HG03108 (cell line): ENCODE results near the gene RBP5.

ENCODE experiments used
- ATAC-seq: cut with Tn5 transposase; IDR thresholded peaks from one replicate; pipeline ENCODE4 v1.9.1; 2021; ENCODE audit warnings: moderate library complexity; ENCODE audit not compliant: unreplicated experiment

RBP5 gene

DNA sequence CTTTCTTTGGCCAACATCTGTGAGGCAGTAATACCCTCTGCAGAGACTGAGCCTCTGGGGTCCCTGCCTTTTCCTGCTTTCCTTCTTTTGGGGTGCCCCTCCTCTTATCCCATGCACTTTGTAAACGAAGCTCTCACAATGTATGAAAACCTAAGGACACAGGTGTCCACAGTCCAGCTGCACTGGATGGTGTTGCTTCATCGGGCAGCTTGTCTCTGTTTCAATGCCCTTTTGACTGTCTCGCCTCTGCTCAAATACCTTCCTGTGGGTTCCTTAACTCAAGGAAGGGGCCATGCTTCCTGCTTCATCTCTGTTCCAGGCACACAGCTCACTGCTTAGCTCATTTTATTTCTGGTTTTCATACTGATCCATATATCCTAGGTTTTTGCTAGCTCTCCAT is 26.1 kb downstream of the RBP5 start:
- ATAC-seq: no peak

DNA sequence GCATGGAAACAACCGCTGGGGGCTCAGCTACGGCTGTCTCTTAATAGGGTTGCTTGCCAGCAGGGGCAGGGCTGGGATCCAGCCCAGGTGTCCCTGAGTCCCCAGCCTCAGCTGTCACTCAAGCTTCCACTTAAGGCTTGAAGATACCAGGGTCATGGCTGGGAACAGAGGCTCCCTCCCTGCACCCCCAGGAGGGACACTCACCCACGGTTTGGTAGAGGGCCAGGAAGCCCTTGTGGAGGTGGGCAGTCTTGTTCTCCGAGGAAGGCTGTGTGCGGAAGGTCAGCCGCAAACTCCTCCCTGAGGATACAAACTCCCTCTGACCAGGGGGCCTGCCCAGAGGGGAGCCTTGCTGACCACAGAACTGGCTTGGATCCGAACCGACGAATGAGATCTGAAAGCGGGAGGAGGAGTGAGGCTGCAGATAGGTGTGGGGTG is 27.0 kb downstream of the RBP5 start:
- ATAC-seq: no peak

DNA sequence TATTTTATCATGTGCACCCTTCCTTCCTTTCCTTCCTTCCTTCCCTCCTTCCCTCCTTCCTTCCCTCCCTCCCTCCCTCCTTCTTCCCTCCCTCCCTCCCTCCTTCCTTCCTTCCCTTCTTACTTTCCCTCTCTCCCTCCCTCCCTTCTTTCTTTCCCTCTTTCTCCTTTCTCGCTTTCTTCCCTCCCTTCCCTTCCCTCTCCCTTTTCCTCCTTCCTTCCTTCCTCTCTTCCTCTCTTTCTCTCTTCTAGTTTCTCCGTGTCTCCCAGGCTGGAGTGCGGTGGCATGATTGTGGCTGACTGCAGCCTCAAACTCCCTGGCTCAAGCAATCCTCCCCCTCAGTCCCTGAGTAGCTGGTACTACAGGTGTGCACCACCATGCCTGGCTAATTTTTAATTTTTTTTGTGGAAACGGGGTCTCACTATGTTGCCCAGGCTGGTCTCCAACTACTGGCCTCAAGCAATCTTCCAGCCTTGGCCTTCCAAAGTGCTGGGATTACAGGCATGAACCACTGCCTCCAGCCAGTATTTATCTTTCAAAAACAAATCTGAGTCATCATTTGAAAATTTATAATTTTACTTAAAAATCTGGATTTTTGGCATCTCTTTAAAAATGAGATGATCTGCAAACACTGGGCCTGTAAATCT is 27.5 kb downstream of the RBP5 start:
- ATAC-seq: no peak

DNA sequence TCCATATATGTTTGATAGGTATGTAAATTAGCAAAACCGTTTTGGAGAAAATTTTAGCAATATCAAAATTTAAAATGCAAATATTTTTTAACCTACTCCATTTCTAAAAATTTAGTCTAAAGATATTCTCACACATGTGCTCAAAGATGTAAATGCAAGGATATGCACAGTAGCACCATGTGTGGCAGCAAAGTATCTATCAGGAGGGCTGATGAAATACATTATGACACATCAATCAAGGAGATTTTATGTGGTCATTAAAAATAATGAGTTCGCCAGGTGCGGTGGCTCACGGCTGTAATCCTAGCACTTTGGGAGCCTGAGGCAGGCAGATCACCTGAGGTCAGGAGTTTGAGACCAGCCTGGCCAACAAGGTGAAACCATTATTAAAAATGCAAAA is 28.4 kb downstream of the RBP5 start:
- no peak for ATAC-seq

DNA sequence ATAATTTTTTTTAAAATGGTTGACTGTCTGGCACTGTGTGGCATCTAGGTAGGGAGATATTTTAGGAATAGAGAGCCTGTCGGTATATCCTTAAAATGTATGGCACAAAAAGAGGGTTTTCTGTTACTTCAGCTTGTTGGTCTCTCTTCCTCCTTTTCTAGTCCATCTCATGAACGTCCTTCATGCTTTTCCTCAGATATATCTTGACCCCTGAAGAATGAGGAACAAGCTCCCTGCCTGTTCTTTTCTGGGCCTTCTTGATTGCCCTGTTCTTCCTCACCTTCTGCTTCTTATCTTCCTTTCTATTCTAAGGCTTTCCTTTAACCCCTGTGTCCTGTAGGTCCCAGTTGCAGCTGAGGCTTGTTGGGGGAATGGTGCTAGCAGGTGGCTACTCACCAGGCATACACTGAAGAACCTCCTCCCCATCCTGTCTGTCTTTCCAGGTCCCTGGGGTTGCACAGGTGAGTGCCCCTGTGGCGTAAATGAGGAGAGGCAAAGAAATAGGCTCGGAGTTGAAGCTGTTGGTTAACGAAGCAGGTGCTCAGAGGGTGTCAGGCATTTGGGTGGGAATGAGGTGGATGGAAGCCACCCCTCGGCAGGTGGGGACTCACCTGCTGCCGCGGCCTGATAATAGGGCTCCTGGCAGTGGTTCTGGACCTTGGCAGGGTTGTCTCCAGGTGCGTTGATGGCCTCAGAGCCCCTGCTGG is 29.2 kb downstream of the RBP5 start:
- ATAC-seq: no peak

DNA sequence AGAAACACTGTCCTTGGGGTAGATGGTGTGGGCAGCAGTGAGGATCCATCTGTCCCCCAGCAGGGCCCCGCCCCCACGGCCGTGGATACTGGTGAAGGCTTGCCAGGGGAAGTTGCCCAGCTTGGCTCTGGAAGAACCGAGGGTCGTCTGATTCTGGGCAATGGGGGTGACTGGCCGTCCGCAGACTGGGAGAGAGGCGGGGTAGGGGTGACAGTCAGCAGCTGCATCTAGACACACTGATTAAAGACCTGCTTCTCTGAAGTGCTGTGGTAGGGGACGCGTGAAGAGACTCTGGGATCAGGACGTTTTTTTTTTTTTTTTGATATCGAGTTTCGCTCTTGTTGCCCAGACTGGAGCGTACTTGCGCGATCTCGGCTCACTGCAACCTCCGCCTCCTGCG is 31.7 kb downstream of the RBP5 start:
- ATAC-seq: no peak

DNA sequence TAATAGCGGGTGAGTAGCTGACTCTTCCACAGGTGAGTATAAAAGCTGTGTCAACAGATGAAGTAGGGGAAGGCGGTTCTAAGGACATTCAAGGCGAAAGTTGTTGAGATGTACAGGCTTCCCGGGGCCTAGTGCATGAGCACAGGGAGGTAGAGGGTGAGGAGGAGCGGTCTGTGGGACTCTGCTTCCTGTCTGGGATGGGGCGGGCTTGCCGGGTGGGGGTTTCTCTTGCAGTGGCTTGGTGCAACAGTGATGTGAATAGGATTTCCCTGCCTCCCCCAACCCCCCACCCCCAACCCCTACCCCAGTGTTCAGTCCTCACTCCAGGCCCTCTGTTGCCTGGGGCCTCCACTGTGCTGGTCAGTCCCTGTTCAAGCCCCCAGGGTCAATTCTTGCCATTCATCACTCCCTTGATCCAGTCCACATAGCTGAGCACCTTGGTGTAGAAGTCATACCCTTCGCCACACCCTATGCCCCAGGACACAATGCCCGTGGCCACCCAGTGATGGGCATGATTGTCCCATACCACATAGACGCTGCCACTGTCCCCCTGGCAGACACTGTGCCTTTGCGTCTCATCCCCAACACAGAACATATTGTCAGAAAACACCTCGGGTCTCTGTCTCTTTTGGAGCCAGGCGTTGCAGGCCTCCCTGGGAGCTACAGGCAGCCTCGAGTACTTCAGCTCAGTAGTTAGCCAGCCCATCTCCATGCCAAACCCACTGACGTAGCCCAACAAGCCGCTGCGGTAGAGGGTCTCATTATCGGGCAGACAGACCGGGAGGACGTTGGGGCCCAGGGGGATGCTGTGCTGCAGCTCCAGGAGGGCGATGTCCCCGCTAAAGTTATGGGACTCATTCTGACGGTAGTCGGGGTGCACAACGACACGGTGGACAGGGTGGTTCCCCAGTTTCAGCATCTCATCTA is 32.4 kb downstream of the RBP5 start:
- no peak for ATAC-seq

DNA sequence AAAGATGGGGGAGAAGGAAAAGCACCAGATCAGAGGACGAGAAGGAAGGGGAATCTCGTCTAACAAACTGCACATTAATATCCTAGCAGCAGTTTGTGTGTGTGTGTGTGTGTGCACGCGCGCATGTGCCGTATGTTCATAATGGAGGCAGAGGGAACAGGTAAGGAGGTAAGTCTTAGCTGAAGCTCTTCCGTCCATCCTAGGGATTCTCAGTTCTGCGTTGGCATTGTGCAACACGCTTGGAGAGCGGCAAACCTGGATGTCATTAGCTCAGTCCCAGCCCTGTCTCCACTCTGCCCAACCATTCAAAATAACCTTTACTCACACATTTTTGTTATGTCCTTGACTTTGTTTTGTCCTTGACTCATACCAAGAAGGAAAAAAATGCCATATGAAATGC is 34.8 kb downstream of the RBP5 start:
- no peak for ATAC-seq

DNA sequence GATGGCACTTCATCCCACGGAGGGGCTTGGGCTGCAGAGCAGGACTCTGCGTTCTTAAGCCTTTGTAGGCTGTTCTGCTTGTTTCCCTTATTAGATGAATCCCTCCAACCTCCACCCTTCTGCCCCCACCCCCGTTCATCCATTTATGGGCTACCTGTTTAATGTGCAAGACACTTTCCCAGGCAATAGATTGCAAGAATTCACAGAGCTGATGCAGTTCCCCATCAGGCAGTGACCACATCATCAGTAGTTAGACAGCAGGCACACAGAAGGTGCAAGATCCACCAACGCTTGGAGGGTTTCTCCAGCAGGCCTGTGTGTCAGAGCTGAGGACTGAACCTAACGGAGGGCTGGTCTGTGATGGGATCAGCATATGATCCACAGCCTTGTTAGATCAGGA is 35.2 kb downstream of the RBP5 start:
- ATAC-seq: no peak

DNA sequence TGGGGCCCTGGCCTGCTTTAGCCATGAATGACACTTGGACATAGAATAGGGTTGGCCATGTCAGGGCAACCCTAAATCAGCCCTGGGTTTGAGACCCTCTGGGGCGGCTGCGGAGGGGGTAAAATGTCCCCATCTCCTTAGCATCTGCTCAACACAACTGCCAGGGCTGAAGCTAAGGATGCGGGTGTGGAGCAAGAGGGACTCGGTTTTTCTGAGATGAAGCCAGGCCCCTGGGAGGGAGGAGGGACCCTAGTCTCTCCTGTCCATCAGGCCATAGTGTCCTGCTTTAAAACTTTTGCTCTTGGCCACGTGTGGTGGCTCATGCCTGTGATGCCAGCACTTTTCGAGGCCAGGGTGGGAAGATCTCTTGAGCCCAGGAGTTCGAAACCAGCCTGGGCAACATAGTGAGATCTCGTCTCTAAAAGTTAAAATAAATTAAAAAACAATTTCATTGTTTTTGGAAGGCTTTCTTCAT is 35.7 kb downstream of the RBP5 start:
- ATAC-seq: no peak

DNA sequence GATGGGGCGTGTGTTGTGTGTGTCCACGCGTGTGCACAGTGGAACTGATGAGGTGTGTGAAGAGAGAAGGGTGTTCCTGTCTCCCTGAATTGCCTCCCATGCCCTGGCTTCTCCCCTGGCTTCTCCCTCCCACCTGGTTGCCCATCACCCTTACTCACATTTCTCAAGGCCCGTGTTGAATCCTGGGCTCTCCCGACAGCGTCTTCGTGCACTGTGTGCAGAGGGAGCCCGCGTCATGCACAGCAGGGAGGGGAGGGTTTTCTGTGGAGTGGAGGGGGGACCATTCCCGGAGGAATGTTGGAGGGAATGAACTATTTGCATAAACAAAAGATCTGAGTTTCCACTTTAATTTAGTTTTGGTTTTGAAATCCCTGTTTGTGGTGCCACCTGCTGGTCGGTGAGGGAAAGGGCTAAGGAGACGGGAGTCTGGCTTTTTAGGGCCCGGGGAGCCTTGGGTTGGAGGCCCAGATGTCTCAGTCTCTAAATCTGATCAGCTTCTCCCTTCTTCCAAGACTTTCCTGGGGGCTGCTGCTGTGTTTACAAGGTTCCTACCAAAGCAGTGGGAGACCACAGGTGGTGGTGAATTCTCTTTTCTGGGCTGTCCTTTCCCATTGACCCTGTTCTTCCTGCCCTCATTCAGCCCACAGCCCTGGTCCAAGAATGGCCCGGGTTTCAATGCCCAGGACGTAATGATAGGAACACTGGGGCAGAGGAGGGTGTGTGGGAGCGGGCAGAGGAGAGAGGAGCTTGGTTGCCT is 36.3 kb downstream of the RBP5 start, which contains the start of gene C1R:
Gene C1R (minus strand): TSS at position 217 of the 757 bp plus-strand sequence. CDS start 57 bp downstream, at position 160.
- no peak for ATAC-seq

DNA sequence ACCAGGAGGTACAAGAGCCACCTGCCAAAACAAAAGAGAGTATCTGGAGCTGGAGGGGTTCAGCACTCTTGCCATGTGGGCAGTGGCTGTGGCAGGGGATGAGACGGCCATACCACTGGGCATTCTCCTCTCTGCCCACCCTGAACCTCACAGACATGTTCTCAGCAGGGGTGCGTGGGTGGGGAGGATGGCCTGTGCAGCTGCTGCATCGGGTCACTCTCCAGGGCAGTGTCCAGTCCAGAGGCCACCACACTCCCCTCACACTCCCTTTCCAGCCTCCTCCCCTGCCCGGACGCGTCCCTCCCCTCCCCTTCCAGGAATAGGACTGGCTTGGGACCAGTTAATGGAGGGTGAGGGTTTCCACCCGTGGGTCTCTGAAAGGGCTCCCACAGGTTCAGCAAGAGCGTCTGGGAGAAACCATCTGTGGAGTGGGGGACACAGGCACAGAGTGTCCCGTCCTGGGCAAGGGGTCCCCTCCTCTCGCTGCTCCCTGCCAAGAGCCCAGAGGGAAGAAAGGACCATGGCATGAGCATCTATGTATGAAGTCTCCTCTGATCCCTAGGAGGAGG is 36.9 kb downstream of the RBP5 start:
- no peak for ATAC-seq

DNA sequence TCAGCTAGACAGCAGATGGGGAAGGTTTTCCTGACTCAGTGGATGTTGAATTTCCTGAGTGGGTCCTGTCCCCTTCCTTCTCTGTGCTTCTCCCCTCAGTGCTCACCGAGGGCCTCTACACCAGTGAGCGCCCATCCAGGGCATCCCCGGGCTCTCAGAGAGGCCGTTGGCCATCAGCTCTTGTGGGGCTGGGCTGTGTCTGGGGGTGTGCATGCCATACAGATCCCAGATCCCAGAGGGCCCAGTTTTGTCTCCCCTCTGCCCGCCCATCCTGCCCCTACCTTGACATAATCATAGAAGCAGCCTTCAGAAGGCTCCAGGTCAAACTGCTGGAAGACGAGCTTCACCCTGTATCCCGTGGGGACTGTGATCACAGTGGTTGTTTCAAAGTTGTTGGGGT is 37.5 kb downstream of the RBP5 start:
- no peak for ATAC-seq

DNA sequence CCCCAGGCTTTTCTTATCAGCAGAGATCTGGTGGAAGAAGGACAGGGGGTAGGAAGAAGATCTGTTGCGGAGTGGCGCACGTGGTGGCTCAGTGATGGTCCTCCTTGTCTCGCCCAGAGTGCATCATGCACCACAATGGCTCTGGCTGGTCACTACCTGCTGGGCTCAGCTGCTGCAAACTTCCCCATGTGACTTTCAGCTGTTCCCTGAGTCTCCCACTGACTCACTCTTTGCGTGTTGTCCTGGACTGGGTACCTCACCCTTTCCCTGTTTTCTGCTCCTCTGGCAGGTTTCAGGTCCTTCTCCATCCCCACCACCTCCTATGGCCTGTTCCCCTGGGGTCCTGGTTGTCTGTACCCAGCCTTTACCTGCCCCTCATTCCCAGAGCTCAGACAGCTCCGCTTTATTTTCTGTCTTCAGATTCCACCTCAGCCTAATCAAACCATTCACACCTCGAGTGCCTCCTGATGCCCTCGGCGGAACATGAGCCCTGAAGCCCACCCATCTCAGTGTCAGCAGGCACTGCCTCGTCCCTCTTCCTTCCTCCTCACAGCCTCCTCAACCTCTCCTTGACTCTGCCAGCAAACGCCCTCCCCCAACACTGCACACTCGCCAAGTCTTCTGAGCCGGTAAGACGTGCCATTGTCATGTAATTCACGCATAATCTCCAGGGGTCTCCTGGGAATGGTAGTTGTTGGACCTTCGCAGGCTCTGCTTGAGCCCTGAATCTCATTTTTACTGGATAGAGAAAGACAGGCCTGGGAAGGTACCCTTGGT is 38.3 kb downstream of the RBP5 start:
- ATAC-seq: no peak

DNA sequence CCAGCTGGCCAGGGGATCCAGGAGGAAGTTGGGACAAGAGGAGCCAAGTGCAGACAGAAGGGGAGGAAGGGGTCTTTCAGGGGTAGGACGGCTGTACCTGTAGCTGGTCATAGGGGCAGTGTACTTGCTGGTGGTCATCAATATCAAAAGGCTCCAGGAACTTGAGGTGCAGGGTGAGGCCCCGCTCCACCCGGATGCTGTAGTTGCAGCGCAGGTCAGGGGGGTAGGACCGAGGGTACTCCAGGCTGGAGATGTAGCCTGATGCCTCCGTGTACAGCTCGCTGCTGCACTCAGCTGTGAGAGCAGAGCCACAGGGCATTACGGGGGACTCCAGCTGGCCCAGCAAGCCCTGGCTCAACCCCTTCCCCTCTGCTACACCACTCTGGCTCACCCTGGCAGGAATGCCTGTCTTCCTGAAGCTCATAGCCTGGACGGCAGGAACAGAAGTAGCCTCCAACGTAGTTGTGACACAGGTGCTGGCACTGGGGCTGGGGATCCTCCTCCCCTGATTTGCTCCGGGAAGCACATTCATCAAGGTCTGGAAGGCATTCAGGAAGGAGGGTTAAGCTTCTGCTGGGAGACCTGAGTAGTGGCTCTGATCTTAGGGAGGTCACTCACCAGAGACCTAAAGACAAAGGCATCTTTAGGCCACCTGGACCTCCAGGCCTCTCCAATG is 39.4 kb downstream of the RBP5 start:
- ATAC-seq: no peak

DNA sequence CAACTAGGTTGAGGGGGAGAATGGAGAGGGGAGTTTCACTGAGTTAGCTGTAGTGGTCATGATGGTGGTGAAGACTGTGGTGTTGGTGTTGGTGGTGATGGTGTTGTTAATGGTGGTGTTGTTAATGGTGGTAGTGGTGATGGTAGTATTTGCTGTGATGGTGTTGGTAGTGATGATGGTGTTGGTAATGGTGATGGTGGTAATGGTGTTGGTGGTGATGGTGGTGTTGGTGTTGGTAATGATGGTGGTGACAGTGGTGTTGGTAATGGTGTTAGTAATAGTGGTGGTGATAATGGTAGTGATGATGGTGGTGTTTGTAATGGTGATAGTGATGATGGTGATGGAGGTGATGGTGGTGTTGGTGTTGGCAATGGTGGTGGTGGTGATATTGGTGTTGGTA is 45.6 kb downstream of the RBP5 start:
- no peak for ATAC-seq

DNA sequence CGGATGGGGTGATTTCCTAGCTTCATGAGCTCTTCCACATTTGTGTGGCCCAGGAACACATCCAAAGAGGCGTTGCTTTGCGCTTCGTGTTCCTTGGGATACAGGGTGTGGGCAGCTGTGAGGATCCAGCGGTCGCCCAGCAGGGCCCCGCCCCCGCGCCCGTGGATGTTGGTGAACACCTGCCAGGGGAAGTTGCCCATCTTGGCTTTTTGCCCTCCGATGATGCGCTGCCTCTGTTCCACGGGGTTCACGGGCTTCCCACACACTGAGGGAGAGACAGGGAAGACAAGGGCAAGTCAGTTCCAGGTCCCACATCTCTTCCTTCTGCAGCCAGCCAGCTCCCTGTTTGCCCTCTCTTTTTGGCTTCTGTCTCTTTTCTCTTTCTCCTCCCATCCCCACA is 47.7 kb downstream of the RBP5 start:
- no peak for ATAC-seq

DNA sequence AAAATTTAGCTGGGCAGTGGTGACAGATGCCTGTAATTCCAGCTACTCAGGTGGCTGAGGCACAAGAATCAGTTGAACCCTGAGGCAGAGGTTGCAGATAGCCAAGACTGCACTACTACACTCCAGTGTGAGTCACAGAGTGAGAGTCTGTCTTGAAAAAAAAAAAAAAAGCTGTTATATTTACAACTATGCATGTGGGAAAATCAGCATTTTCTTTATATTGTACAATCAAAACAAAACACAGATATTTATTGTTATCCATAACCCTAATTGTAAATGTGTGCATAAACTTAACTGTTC is 48.9 kb downstream of the RBP5 start:
- ATAC-seq: no peak

DNA sequence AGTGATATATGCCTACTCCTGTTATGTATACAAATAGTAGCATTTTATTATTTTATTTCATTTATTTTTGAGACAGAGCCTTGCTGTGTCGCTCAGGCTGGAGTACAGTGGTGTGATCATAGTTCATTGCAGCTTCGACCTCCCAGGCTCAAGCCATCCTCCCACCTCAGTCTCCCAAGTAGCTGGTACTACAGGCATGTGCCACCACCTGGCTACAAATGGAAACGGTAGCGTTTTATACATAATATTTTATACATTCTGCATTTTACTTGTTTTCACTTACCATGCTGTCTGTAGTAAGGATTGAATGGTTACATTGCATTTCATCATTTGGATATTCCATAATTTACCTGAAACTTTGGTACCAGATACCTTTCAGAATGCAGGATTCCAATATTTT is 50.5 kb downstream of the RBP5 start:
- no peak for ATAC-seq
